Fibroblast of skin of left biceps (primary cell): ENCODE data around the gene ADAMTS20.

Source experiments
- DNase-seq, 2 experiments: peaks; one replicate each; pipeline ENCODE4 v3.0.0-alpha.2; 2013; ENCODE audit warnings: low read depth in 2 of 2

ADAMTS20 gene

DNA sequence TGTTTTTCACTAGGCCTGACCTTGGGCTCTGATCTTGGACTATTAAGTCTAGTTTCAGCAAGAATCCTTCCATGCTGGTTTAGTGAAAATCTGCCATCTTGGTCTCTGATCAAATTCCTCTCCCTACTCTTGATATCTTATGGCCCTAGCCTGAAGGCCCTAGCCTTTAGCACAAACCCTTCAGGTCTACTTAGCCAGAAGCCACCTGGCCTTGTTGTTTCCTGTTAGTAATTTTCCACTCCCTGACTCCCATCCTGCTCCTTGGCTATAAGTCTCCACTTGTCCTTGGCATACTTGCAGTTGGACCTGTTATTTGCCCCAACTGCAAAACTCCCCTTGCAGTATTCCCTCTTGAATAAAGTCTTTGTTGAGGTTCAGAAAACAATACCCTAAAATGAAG is 241.4 kb downstream of the ADAMTS20 start:
- no peak for DNase-seq

DNA sequence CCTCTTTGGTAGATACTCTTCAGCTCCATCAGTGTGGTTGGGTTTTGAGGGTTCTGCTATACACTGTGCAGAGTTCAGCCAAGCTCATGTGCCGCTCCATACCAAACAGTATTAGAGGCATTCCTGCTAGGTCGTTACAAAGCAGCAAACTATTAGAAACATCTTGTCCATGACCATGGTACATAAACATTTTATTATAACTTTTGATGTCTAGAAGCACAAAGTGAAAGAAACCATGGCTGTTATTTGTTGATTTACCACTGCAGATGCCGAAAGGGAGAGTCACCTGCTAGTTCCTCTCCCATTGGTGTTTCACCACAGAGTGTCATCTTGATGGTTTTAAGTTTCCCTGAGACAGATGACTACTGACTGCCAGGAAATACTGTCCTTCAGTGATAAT is 242.0 kb downstream of the ADAMTS20 start:
- peak; percentile 56 to 62 for DNase-seq

DNA sequence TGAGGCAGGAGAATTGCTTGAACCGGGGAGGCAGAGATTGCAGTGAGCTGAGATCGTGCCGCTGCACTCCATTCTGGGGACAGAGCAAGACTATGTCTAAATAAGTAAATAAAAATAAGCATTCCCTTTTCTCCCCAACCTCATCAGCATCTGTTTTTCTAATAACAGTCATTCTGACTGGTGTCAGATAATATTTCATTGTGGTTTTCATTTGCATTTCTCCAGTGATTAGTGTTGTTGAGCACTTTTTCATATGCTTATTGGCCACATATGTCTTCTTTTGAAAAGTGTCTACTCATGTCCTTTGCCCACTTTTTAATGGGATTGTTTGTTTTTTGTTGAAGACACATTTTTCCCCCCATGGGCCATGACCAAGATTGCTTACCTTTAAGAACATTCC is 243.2 kb downstream of the ADAMTS20 start:
- no peak for DNase-seq

DNA sequence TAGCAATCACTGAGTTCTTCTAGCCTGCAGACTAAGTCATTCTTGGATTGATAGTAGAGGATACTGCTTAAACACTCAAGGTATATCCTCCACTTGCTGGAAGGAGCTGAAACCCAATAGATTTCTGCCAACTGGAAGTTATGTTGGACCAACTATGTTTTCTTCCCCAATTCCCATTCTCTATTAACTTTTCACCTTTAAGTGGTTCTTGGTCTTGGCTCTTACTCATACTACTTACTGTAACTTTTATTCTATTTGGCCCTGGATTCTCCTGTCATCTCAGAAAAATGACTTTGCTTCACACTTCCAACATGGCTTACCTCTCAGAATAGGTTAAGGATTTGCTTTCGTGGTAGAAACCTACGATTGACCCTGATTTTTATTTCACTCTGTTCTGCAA is 244.9 kb downstream of the ADAMTS20 start:
- DNase-seq: no peak

DNA sequence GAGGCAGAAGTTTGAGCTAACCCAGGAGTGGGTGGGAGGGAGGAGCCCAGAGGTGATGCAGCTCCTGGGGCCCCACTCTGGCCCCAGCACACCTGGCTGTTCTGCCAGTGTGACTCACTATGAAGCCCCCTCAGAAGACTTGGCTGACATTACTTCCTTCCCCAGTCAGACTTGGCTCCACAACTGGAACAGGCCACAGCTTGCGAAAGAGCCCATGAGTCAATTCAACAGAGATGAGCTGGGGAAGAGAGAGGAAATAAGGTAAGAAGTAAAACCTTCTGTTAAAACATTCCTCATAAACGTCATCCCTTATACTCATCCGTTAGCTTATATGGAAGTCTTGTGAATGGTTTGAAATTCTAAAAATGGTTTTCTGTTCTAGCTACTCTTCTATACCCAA is 245.9 kb downstream of the ADAMTS20 start:
- DNase-seq: peak; percentile 83

DNA sequence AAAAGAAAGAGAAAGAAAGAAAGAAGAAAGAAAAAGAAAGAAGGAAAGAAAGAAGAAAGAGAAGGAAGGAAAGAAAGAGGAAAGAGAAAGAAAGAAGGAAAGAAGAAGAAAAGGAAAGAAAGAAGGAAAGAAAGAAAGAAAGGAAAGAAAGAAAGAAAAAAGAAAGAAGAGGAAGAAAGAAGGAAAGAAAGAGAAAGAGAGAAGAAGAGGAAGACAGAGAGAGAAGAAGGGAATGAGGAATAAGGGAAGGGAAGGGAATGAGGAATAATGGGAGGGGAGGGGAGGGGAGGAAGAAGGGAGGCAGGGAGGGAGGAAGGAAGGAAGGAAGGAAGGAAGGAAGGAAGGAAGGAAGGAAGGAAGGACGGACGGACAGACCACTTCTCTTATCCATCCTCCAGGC is 246.9 kb downstream of the ADAMTS20 start:
- no peak for DNase-seq
